Myocyte (in vitro differentiated cells): ENCODE data around the gene PAN3. TPM values are rescaled to one million over a fixed set of nuclear protein-coding genes. Genes with fewer than 3 reads are reported as not detected.
A peak's percentile ranks its signal among the peaks of the same experiment; 100 is the strongest.
"Not testable (repeated sequence)": the region's sequence is repeated elsewhere in the genome, so short reads cannot be mapped to it uniquely, and the experiment has no call there.

ENCODE experiments used
- DNase-seq: peaks from one replicate; pipeline ENCODE4 v3.0.0-alpha.2; 2012; ENCODE audit warnings: low read depth
- total RNA-seq: library from RNA; depleted of rRNA; stranded (reverse); fragments of >200 nt; gene quantifications from 2 replicates; pipeline ENCODE4 v1.2.3, GENCODE V29; 2014

PAN3 gene
- total RNA-seq, 1 donor from 2014 or later: 10.0 TPM

DNA sequence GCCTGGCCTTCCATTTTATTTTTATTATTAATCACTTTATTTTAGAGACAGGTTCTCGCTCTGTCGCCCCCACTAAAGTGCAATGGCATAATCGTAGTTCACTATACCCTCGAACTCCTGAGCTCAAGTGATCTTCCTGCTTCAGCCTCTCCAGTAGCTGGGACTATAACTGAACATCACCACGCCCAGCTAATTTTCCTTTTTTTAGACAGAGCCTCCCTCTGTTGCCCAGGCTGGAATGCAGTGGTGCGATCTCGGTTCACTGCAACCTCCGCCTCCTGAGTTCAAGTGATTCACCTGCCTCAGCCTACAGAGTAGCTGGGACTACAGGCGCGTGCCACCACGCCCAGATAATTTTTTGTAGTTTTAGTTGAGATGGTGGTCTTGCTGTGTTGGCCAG is 6.7 kb upstream of the PAN3 start:
- no peak for DNase-seq

DNA sequence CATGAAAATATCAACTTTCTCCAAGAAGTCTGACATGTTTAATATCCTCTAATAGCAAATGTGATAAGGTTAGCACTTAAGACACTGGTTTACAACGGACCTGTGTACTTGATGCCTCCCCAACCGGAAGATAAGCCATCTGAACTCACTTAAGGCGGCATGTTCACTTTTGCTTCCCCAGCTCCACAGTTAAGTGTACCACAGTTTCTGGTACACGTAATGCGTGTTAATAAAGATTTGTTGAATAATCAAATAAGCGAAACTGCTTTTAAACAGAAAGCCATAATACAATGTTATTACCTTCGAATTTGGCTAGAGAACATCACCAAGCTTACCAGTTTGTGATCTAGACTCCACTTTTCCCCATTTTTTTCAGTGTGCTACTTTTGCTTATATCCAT is 1.4 kb upstream of the PAN3 start:
- no peak for DNase-seq

DNA sequence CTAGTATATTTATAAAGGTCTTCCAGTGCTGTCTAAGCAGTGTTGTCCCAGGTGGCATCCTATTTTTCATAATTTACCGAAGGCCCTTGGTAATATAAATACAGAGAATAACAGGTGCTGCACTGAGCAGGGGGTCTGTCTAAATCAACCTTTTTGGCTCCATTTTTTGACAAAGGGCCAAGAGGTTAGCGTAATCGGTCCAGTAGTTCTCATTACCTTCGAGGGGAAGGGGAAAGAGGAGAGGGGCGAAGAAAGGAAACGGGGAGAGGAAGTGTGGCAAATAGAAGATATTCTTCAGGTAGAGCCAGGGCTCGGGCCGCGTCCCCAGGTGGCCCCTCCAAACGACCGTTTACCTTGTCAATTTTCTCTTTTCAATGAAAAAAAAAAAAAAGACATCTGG is 749 bp upstream of the PAN3 start:
- peak; percentile 36 for DNase-seq

DNA sequence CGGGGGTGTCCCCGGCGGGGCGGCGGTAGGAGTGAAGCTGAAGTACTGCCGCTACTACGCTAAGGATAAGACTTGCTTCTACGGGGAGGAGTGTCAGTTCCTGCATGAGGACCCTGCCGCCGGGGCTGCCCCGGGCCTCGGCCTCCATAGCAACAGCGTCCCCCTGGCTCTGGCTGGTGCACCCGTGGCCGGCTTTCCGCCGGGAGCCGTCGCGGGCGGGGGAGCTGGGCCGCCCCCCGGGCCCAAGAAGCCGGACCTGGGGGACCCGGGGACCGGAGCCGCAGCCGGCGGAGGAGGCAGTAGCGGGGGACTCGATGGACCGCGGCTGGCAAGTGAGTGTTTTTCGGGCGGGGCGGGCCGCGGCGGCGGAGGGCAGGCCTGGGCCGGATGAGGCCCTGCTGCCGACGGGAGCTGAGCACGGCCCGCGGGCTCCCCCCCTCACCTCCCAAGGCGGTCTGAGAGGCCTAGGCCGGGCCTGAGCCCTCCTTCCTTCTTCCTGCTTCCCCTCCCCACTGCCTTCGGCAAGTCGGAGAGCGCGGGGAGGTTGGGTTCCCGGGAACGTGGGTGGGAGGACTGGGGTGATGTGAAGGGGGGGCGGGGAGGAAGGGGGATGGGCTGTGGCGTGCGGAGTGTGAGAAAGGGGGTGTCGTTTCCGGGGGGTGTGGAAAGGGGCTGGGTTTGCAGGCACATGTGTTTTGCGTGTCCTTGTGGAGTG is 568 bp downstream of the PAN3 start:
- DNase-seq: peak; percentile 78

DNA sequence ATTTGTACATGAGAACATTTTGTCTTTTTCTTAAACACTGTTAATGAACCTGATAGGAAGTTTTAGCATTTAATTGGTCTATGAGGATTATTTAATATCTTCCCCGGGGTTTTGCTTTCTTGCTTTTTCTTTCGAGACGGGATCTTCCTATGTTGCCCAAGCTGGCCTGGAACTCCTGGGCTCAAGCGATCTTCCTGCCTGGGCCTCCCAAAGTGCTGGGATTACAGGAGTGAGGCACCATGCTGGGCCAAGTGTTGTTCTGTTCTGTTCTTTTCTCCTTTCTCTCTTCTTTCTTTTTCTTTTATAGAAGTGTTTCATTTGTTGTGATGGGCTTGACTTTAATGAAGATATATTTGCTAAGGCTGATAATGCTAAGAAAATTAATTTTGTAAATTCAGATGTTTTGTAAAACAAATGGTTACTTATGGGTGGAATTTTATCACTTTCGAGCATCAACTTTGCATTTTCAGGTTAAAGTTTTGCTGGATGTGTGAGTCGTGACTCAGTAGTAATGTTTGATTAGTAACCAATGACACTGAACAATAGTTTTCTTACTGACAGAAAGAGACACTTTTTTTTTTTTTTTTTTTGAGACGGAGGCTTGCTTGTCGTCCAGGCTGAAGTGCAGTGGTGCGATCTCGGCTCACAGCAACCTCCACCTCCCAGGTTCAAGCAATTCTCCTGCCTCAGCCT is 2.2 kb downstream of the PAN3 start:
- no peak for DNase-seq

DNA sequence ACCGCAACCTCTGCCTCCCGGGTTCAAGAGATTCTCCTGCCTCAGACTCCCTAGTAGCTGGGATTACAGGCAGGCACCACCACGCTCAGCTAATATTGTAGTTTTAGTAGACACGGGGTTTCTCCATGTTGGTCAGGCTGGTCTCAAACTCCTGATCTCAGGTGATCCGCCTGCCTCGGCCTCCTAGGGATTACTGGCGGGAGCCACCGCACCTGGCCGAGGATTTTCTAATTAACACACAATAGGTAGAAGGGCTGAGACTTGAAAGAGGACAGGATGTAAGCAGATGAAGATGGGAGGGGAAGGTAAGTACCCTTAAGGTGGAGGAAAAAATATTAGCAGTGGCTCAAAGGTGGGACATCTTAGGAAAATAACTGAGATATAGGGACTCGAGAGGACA is 3.2 kb downstream of the PAN3 start:
- not testable (repeated sequence) for DNase-seq

DNA sequence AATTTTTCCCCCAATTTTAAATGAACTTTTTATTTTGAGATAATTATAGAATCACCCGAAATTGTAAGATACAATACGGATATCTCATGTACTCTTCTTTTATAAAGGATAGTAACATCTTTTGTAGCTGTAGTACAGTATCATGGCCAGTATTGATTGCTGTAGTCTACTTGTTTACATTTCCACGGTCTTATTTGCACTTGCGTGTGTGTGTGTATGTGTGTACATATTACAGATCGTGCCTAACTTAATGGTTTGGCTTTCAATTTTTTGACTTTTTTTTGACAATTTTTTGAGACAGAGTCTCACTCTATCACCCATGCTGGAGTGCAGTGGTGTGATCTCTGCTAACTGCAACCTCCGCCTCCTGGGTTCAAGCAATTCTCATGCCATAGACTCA is 6.7 kb downstream of the PAN3 start:
- no peak for DNase-seq

DNA sequence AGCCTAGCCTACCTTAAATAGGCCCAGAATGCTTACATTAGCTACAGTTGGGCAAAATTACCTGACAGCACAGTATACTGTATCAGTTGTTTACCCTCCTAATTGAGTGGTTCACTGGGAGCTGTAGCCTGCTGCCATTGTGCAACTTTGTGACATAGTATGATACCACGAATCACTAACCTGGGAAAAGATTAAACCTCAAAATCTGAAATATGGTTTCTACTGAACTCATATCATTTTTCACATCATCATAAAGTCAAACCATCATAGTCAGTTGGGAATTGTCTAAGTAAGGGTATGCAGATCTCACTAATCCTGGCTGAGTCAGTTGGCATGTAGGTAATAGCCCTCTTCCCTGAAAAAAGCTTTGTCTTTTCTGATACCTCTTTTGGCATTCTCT is 9.2 kb downstream of the PAN3 start:
- DNase-seq: no peak

- no peak for DNase-seq
Measured at GRCh38 chr13:28159057-28159456, 20.7 kb downstream of the PAN3 start.

DNA sequence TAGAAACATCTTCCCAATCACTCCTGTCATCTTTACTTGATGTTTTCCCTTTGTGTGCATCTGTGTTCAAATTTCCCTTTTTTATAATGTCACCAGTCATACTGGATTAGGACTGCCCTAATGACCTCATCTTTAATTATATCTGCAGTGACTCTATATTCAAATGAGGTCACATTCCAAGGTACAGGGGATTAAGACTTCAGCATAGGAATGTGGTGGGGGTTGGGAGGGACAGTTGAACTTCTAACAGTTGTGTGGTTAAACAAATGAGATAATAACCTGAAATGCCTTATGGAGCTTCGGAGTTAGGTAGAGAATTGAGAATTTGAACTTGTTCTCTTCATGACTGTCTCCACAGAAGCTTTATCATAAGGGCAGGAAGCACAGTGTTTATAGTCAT is 23.0 kb downstream of the PAN3 start:
- peak; percentile 78 for DNase-seq

DNA sequence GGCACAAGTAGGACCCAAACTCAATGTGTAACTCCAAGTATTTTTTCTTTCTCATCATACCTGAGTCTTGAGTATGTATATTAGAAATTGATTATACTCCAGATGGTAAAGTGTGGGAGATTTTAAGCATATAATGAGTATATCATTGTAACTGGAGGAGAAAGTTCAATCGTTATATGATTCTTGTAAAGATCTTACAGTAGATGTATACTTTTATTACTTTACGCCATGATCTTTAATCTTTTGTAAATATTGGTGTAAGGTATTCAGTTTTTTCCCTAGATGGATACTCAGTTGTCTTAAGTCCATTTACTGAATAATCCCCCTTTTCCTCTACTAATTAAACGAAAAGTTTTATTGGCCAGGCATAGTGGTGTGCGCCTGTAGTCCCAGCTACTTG is 25.2 kb downstream of the PAN3 start:
- DNase-seq: no peak

DNA sequence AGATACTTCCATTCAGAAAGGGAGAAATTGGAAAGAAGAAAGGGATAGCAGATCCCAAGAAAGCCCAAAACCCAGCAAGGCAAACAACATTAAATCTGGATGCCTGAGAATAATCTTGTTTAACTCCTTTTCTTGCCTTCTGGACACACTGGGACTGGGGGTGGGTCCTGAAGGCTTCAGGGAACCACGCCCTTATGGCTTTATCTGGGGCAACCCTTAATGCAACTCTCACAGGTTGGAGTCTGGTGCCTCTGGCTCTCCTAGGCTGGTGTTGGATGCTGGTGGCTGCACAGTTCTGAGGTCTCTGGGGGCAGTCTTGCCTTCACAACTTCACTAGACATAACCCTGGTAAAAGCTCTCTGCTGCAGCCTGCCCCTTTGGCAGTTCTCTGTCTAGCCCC is 27.9 kb downstream of the PAN3 start:
- no peak for DNase-seq

DNA sequence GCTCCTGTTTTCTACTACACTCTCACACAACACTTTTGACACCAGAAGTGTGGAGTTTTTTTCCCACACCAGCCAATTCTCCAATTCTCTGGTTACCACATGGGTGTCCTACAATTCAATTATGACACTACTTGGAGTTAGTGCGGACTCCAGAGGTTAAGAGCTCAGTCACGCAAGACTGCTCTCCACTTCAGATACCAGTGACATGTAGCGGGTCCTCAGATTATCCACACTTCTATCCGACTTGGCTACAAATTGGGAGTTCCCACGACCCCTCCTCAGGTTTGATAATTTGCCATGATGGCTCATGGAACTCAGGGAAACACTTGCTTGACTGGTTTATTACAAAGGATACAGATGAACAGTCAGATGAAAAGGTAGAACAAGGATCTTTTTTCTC is 32.9 kb downstream of the PAN3 start:
- DNase-seq: no peak

- no peak for DNase-seq
Measured at GRCh38 chr13:28172947-28173346, 34.6 kb downstream of the PAN3 start.

GRCh38 chr13:28173793-28174192 is 35.4 kb downstream of the PAN3 start:
- DNase-seq: no peak

GRCh38 chr13:28177327-28177726 is 39.0 kb downstream of the PAN3 start:
- DNase-seq: no peak

DNA sequence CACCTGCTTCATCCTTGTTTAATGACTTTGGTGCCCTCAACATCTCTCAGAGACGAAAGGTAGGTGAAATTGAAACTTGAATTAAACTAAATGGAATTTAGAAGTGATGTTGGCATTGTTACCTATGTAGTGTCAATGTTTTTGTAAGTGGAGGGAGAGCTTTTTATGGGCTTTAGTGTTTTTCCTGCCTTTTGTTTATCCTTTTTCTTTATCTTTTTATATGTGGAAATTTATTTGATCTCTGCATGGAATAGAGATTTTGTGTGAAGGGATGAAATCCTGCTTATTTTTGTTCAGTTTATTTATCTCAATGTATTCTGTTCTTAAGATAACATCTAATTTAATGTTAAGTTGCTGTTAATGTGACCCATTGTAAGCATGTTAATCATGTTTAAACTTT is 39.5 kb downstream of the PAN3 start:
- no peak for DNase-seq

DNA sequence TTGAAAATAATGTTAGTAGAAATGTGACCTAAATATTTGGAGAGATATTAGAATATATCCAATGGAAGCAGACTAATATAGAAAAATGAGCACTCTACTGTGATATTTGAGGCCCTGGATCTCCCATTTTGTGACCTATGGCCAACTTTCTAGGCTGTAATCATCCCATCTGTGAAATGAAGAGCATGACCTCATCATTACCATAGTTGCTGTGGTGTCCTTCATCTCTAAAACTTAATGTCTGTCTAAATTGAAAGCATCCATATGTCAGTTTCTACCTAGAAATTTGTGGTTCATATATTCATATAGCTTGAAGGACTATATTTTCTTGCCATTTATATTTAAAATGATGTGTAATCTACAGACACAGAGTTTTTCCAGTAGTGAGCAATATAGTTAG is 41.6 kb downstream of the PAN3 start:
- DNase-seq: no peak

GRCh38 chr13:28181413-28181812 is 43.1 kb downstream of the PAN3 start:
- no peak for DNase-seq

DNA sequence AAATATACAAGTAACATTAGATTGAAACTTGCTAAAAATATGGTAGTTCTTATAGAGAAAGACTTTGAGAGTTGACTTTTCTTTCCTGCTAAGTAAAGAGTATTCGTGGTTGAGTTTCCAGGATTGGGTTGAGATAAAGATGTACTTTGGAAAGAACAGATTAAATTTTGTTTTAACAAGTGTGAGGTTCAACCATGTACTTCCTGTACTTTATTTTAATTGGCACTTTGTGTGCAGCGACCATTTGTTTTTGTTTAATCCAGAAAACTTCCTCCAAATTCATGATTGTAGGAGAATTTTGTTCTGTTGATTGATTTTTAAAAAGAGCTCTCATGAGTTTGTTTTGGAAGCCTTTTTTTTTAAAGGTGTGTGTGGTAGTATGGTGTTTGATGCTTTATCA is 46.9 kb downstream of the PAN3 start:
- no peak for DNase-seq

DNA sequence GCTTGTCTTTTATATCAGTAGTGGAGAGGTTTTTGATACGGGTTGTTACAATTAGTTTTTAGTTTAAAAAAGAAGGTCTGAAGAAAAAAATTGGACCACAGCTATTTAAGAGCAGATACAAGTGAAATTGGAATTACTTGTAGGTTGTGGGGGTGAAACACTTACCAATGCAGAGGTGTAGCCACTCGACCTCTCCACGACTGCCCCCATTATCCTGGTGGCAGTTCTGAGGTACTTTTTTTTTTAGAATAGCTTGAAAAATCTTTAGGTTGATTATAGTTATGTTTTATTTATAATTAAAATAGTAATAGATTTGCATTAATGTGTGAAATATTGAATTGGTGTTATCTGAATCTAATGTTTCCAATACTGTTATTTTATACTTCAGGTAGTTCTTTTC is 60.7 kb downstream of the PAN3 start:
- DNase-seq: no peak

GRCh38 chr13:28204043-28204442 is 65.7 kb downstream of the PAN3 start:
- no peak for DNase-seq
